NCI-H1417 (cell line): ENCODE measurements around the gene PACRG.
A peak's percentile ranks its signal among the peaks of the same experiment; 100 is the strongest.

Experiments used
- DNase-seq, 3 experiments: peaks; one replicate each; lab custom pipeline; 2025; lab: John Stamatoyannopoulos, UW

PACRG gene

GRCh38 chr6:163136681-163137397 lies 409.1 kb downstream of the PACRG start:
- no peak for DNase-seq

- DNase-seq: no peak
Measured at GRCh38 chr6:163137398-163137881, 409.7 kb downstream of the PACRG start.

- DNase-seq: no peak
Measured at GRCh38 chr6:163146036-163146435, 418.3 kb downstream of the PACRG start.

- DNase-seq: no peak
Measured at GRCh38 chr6:163147994-163148393, 420.2 kb downstream of the PACRG start.

- no peak for DNase-seq
Measured at GRCh38 chr6:163148451-163149278, 420.9 kb downstream of the PACRG start.

GRCh38 chr6:163149279-163149848 lies 421.6 kb downstream of the PACRG start:
- no peak for DNase-seq

GRCh38 chr6:163151212-163151611 lies 423.4 kb downstream of the PACRG start:
- DNase-seq: no peak

GRCh38 chr6:163152701-163153100 lies 424.9 kb downstream of the PACRG start:
- DNase-seq: no peak

- no peak for DNase-seq
Measured at GRCh38 chr6:163159110-163159509, 431.3 kb downstream of the PACRG start.

GRCh38 chr6:163159689-163160088 lies 431.9 kb downstream of the PACRG start:
- DNase-seq: no peak

GRCh38 chr6:163162007-163162873 lies 434.5 kb downstream of the PACRG start:
- DNase-seq: no peak

- no peak for DNase-seq
Measured at GRCh38 chr6:163162874-163163213, 435.1 kb downstream of the PACRG start.

- DNase-seq: no peak
Measured at GRCh38 chr6:163164175-163164900, 436.6 kb downstream of the PACRG start.

- DNase-seq: no peak
Measured at GRCh38 chr6:163165155-163165910, 437.6 kb downstream of the PACRG start.

- DNase-seq: peak in 2 of 3 experiments; percentile 74 to 90
Measured at GRCh38 chr6:163165922-163166321, 438.1 kb downstream of the PACRG start.

- DNase-seq: no peak
Measured at GRCh38 chr6:163166507-163166906, 438.7 kb downstream of the PACRG start.

GRCh38 chr6:163169521-163169920 lies 441.7 kb downstream of the PACRG start:
- no peak for DNase-seq

- DNase-seq: no peak
Measured at GRCh38 chr6:163170294-163170883, 442.6 kb downstream of the PACRG start.

- DNase-seq: no peak
Measured at GRCh38 chr6:163173741-163174140, 446.0 kb downstream of the PACRG start.

- DNase-seq: peak in 2 of 3 experiments; percentile 9 to 21
Measured at GRCh38 chr6:163175301-163175700, 447.5 kb downstream of the PACRG start.
